ENCODE data around the gene TSSC4. TPM values are rescaled to one million over a fixed set of nuclear protein-coding genes. Genes with fewer than 3 reads are reported as not detected.

The TSSC4 gene
- total RNA-seq, 6 donors from 2014 or later: 28.9 to 69.4 (median 50.3) TPM

Small RNA genes lying within 50 kb of the gene (small RNA-seq; reads per million reads assigned to genes)
- 0 reads per million in 4 donors for gene RF00019

Other genes with a start within 250 kb of the TSSC4 start
- gene INS, start 239.5 kb upstream of the TSSC4 start, total RNA-seq: under 1 TPM in 1 of 6 donors, not detected in 5; 0.67 TPM
- gene TH, start 228.9 kb upstream of the TSSC4 start, total RNA-seq: not detected
- 1 to 10 TPM in 4 of 6 donors, not detected in 2; 1.4 to 3.4 (median 1.9) TPM for gene ASCL2, start 130.2 kb upstream of the TSSC4 start, total RNA-seq
- gene C11orf21, start 98.8 kb upstream of the TSSC4 start, total RNA-seq: 10 to 100 TPM in 2 of 6 donors, 1 to 10 TPM in 4; 2.3 to 20.3 (median 9.5) TPM
- gene TSPAN32, start 98.7 kb upstream of the TSSC4 start, total RNA-seq: 10 to 100 TPM in 2 of 6 donors, 1 to 10 TPM in 4; 3.1 to 16.4 (median 6.8) TPM
- 1,000 to 10,000 TPM in 1 of 6 donors, 100 to 1,000 TPM in 5; 398 to 1,053 (median 787) TPM for gene CD81, start 23.4 kb upstream of the TSSC4 start, total RNA-seq
- not detected for gene TRPM5, start 43.8 kb downstream of the TSSC4 start, total RNA-seq
- gene KCNQ1, start 44.3 kb downstream of the TSSC4 start, total RNA-seq: 10 to 100 TPM; 18.0 to 45.4 (median 32.7) TPM